ENCODE results near the gene EEFSEC. TPM values are rescaled to one million over a fixed set of nuclear protein-coding genes. Genes with fewer than 3 reads are reported as not detected.

The EEFSEC gene
- total and polyA plus RNA-seq, 5 experiments from 2014 or later: 14.7 to 27.1 (median 19.2) TPM

DNA sequence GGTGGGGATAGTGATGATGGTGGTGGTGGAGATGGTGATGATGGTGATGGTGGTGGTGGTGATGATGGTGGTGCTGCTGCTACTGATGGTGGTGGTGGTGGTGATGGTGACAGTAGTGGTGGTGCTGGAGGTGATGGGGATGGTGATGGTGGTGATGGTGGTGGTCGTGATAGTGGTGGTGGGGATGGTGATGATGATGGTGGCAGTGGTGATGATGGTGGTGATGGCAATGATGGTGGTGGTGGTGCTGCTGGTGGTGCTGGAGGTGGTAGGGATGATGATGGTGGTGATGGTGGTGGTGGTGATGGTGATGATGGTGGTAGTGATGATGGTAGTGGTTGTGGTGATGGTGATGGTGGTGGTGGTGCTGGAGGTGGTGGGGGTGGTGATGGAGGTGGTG is 292.1 kb downstream of the EEFSEC start:
- H3K27ac Mint-ChIP-seq: no peak overlapping the region
- H3K27me3 Mint-ChIP-seq: peaks cover 0 to 8% (median 4%) of the 10 kb centered on the region in 5 donors
- no peak overlapping the region for H3K4me3 Mint-ChIP-seq
- DNase-seq (no peak), ATAC-seq (no peak)
- POLR2A ChIA-PET: no interaction called here
- peaks cover 11 to 49% (median 28%) of the 10 kb centered on the region in 9 donors for H3K9me3 Mint-ChIP-seq
- H3K4me1 Mint-ChIP-seq: peaks cover 17 to 27% (median 27%) of the 10 kb centered on the region in 4 donors
- H3K36me3 Mint-ChIP-seq: peaks cover 0 to 24% (median 17%) of the 10 kb centered on the region in 3 donors

GRCh38 chr3:128446821-128447220 is 293.5 kb downstream of the EEFSEC start:
- Mint-ChIP-seq H3K4me3 (no peak overlapping the region), H3K9me3 (peaks cover 11 to 58% (median 32%) of the 10 kb centered on the region in 9 donors), H3K27me3 (peaks cover 0 to 8% (median 2%) of the 10 kb centered on the region in 5 donors), H3K27ac (peak overlapping the region in 5 of 10 donors; percentile 11 to 68 (median 44)), H3K4me1 (peaks cover 17 to 30% (median 27%) of the 10 kb centered on the region in 4 donors), H3K36me3 (peaks cover 0 to 30% (median 17%) of the 10 kb centered on the region in 3 donors)
- POLR2A ChIA-PET: no interaction called here
- DNase-seq: no peak
- ATAC-seq: no peak

GRCh38 chr3:128447561-128448013 is 294.3 kb downstream of the EEFSEC start:
- H3K4me1 Mint-ChIP-seq: peaks cover 17 to 30% (median 27%) of the 10 kb centered on the region in 4 donors
- POLR2A ChIA-PET: interaction anchor here (1.3 kb wide), 1 partner anchor 42 kb away, joined by 4 read pairs; no protein-coding TSS in a partner anchor
- peaks cover 0 to 30% (median 17%) of the 10 kb centered on the region in 3 donors for H3K36me3 Mint-ChIP-seq
- H3K4me3 Mint-ChIP-seq: peak overlapping the region in 1 of 10 donors; percentile 13
- DNase-seq: peak in 2 of 10 donors; percentile 17 to 25
- H3K27ac Mint-ChIP-seq: peak overlapping the region in 8 of 10 donors; percentile 11 to 93 (median 24)
- peaks cover 0 to 10% (median 4%) of the 10 kb centered on the region in 5 donors for H3K27me3 Mint-ChIP-seq
- peaks cover 11 to 58% (median 32%) of the 10 kb centered on the region in 9 donors for H3K9me3 Mint-ChIP-seq
- ATAC-seq: peak; percentile 23 to 39

DNA sequence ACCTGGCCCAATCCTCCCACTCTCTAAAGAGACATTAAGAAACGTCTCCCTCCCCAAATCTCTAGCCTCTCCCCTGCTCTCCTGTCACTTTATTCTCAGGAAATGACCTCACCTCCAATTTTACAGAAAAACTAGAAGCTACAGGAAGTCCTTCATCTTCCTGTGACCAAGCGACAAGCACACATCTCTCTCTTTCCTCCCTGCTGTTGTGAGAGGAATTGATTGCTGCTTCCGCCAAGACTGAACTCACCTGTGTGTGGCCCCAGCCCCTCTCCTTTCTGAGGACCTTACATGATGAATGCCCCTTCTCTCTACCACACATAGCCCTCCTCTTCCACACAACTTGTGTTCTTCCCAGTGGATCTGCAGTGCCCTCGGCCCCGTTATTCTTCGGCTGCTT is 295.2 kb downstream of the EEFSEC start:
- Mint-ChIP-seq H3K9me3 (peaks cover 11 to 58% (median 32%) of the 10 kb centered on the region in 9 donors), H3K27ac (peak overlapping the region; percentile 84 to 96 (median 92)), H3K4me1 (peaks cover 17 to 30% (median 27%) of the 10 kb centered on the region in 4 donors), H3K36me3 (peaks cover 0 to 30% (median 17%) of the 10 kb centered on the region in 3 donors), H3K4me3 (peak overlapping the region; percentile 34 to 84 (median 58)), H3K27me3 (peaks cover 0 to 4% (median 3%) of the 10 kb centered on the region in 5 donors)
- ATAC-seq: peak; percentile 81 to 88
- peak in 5 of 10 donors; percentile 23 to 66 (median 31) for DNase-seq
- POLR2A ChIA-PET: interaction anchor here (0.7 to 1.3 kb wide), 2 partner anchors 24 to 41 kb away, joined by 4 read pairs; no protein-coding TSS in a partner anchor

GRCh38 chr3:128449111-128449638 is 295.9 kb downstream of the EEFSEC start:
- Mint-ChIP-seq H3K4me1 (peaks cover 22 to 29% (median 27%) of the 10 kb centered on the region in 4 donors), H3K36me3 (peaks cover 0 to 30% (median 17%) of the 10 kb centered on the region in 3 donors), H3K9me3 (peaks cover 11 to 58% (median 32%) of the 10 kb centered on the region in 9 donors), H3K27me3 (peaks cover 3 to 7% (median 5%) of the 10 kb centered on the region in 5 donors), H3K27ac (peak overlapping the region in 9 of 10 donors; percentile 84 to 96 (median 93)), H3K4me3 (peak overlapping the region in 6 of 10 donors; percentile 34 to 84 (median 63))
- DNase-seq (no peak), ATAC-seq (no peak)
- POLR2A ChIA-PET: interaction anchor here (0.7 kb wide), 1 partner anchor 24 kb away, joined by 4 read pairs; no protein-coding TSS in a partner anchor

DNA sequence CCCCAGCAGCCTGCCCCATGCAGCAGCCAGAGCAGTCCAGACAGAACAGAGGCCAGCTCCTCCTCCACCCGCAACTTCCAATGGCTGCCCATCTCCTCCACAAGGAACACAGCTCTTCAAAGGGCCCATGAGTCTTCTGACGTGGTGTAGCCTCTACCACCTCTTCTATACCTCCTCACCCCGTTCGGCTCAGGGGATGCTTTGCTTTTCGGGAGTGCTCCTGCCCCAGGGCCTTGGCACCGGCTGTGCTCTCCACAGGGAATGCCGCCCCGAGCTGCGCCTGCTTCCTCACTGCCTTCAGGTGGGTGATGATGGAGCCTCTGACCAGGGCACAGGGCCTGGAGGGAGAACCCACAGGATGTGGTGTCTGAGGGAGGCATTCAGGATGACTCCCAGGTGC is 298.8 kb downstream of the EEFSEC start:
- Mint-ChIP-seq H3K4me3 (peak overlapping the region in 1 of 10 donors; percentile 22), H3K27ac (peak overlapping the region in 2 of 10 donors; percentile 46 to 51), H3K9me3 (peaks cover 9 to 34% (median 25%) of the 10 kb centered on the region in 9 donors), H3K4me1 (peaks cover 17 to 27% (median 25%) of the 10 kb centered on the region in 4 donors), H3K27me3 (peaks cover 15 to 28% (median 24%) of the 10 kb centered on the region in 5 donors), H3K36me3 (peaks cover 0 to 30% (median 13%) of the 10 kb centered on the region in 3 donors)
- no peak for ATAC-seq
- DNase-seq: no peak
- POLR2A ChIA-PET: no interaction called here

DNA sequence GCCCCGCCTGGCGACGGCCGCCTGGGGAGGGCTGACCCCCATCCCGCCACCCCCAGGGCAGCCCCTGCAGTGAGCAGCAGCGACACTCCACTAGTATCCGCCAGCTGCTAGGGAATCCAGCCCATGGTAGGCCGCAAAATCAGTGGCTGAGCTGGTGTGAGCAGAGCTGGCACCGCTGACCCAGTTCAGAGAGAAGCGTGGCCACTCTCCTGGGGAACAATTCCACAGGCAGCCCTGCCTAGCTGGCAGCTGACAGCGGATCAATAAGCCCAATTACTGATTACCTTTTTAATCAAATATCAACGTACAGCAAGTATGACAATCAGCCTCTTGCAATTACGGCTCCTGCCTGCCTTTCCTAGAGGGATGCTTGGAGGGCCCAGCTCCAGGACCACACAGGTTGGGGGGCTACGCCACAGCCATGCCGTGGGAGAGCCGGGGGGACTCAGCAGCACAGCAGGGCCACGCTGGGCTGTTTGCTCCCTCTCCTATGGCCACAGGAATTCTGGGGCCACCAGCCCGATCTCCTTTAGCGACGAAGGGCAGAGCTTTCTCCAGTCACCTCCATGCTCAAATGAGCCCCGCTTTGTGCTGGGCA is 299.5 kb downstream of the EEFSEC start:
- DNase-seq (no peak), ATAC-seq (no peak)
- Mint-ChIP-seq H3K4me3 (no peak overlapping the region), H3K27me3 (peaks cover 15 to 30% (median 24%) of the 10 kb centered on the region in 5 donors), H3K9me3 (peaks cover 7 to 29% (median 24%) of the 10 kb centered on the region in 9 donors), H3K36me3 (peaks cover 0 to 26% (median 10%) of the 10 kb centered on the region in 3 donors), H3K4me1 (peaks cover 14 to 22% (median 19%) of the 10 kb centered on the region in 4 donors), H3K27ac (no peak overlapping the region)
- POLR2A ChIA-PET: no interaction called here

- H3K9me3 Mint-ChIP-seq: peaks cover 3 to 23% (median 16%) of the 10 kb centered on the region in 9 donors
- DNase-seq (no peak), ATAC-seq (no peak)
- H3K4me3 Mint-ChIP-seq: peak overlapping the region in 1 of 10 donors; percentile 33
- H3K36me3 Mint-ChIP-seq: peaks cover 0 to 20% (median 6%) of the 10 kb centered on the region in 3 donors
- H3K4me1 Mint-ChIP-seq: peaks cover 9 to 16% (median 11%) of the 10 kb centered on the region in 4 donors
- POLR2A ChIA-PET: no interaction called here
- peaks cover 15 to 32% (median 24%) of the 10 kb centered on the region in 5 donors for H3K27me3 Mint-ChIP-seq
- H3K27ac Mint-ChIP-seq: no peak overlapping the region
Observed at GRCh38 chr3:128453501-128454309, 300.4 kb downstream of the EEFSEC start.

GRCh38 chr3:128454310-128454618 is 301.0 kb downstream of the EEFSEC start:
- DNase-seq (no peak), ATAC-seq (no peak)
- H3K27me3 Mint-ChIP-seq: peaks cover 15 to 32% (median 24%) of the 10 kb centered on the region in 5 donors
- POLR2A ChIA-PET: no interaction called here
- no peak overlapping the region for H3K27ac Mint-ChIP-seq
- H3K4me3 Mint-ChIP-seq: peak overlapping the region in 1 of 10 donors; percentile 17
- H3K36me3 Mint-ChIP-seq: peaks cover 0 to 15% (median 2%) of the 10 kb centered on the region in 3 donors
- H3K4me1 Mint-ChIP-seq: peaks cover 5 to 12% (median 7%) of the 10 kb centered on the region in 4 donors
- H3K9me3 Mint-ChIP-seq: peaks cover 0 to 17% (median 11%) of the 10 kb centered on the region in 9 donors

GRCh38 chr3:128455116-128455515 is 301.8 kb downstream of the EEFSEC start:
- no peak overlapping the region for H3K4me3 Mint-ChIP-seq
- DNase-seq (no peak), ATAC-seq (no peak)
- H3K27ac Mint-ChIP-seq: peak overlapping the region in 1 of 10 donors; percentile 83
- peaks cover 0 to 8% (median 0%) of the 10 kb centered on the region in 3 donors for H3K36me3 Mint-ChIP-seq
- peaks cover 0 to 12% (median 6%) of the 10 kb centered on the region in 9 donors for H3K9me3 Mint-ChIP-seq
- POLR2A ChIA-PET: no interaction called here
- peaks cover under 1 to 12% (median 5%) of the 10 kb centered on the region in 4 donors for H3K4me1 Mint-ChIP-seq
- peaks cover 15 to 35% (median 24%) of the 10 kb centered on the region in 5 donors for H3K27me3 Mint-ChIP-seq

DNA sequence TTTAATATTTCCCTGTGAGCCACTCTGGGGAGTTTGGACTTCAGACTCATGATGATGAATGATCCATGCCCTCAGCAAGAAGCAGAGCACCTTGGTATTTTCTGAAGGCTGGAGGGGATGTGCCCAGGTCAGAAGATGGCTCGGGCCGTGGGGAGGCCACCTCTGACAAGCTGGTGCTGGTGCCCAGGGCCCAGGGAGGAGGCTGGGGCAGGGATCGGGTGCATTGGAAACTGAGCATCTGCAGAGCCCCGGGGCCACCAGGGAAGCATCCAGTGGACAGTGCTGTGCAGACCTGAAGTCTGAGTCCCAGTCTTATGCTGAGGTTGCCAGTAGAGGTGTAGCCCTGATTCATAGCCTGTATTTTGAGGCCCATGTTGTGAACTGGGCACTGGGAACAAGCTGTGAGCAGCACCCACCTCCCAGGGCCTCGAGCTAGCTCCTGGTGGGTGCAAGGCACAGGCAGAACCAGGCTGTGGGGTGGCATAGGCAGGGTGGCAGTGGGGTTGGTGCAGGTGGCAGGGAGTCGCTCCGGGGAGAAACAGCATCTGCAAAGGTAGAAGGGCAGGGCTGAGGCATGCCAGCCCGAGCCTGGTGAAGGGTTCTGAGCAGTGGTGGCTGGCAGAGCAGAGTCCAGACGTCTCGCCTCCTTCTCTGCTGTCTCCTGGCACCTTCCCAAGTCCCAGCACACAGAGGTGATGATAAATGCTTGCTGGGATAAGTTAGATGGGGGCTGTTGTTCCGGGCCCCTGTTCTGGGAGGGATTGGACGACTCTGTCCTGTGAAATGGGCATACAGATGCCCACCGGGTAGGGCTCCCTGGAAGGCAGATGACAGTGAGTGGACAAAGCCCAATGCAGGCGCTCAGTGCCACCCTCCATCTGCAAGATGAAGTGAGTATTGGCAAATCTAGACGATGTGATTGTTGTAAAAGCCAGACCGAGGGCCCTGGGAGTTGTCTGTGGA is 302.8 kb downstream of the EEFSEC start:
- no peak for ATAC-seq
- H3K27me3 Mint-ChIP-seq: peaks cover 15 to 35% (median 24%) of the 10 kb centered on the region in 5 donors
- H3K36me3 Mint-ChIP-seq: no peaks in the 10 kb centered on the region
- no peak overlapping the region for H3K4me3 Mint-ChIP-seq
- POLR2A ChIA-PET: no interaction called here
- peaks cover 0 to 6% (median 0%) of the 10 kb centered on the region in 9 donors for H3K9me3 Mint-ChIP-seq
- no peak for DNase-seq
- peaks cover 0 to 12% (median 2%) of the 10 kb centered on the region in 4 donors for H3K4me1 Mint-ChIP-seq
- peak overlapping the region in 1 of 10 donors; percentile 6 for H3K27ac Mint-ChIP-seq
